CD14-positive monocyte (primary cell): ENCODE data around the gene SYNPO2L. TPM values are rescaled to one million over a fixed set of nuclear protein-coding genes. Genes with fewer than 3 reads are reported as not detected.

Experiments
- DNase-seq, 3 donors: peaks; one replicate each; pipeline ENCODE4 v3.0.0-alpha.2; 2011 to 2022
- H2AFZ ChIP-seq: 2 replicates; pipeline ENCODE4 v1.6.0; 2012; ENCODE audit warnings: mild to moderate bottlenecking, low read depth, low read length, inconsistent platforms; ENCODE audit not compliant: insufficient read depth, poor library complexity, severe bottlenecking
- H3K27ac ChIP-seq, 2 donors: 1 replicate in 1 of 2; 2 replicates in 1 of 2; pipeline ENCODE4 v1.5.1; 2012 to 2013; ENCODE audit warnings: low read length in 2 of 2, control low read depth in 1 of 2, inconsistent platforms in 1 of 2, low read depth in 1 of 2, mild to moderate bottlenecking in 1 of 2
- H3K27me3 ChIP-seq, 2 donors: one replicate each; pipeline versions ENCODE4 v1.6.0 to v1.6.1; 2011 to 2013; ENCODE audit warnings: low read length in 2 of 2; ENCODE audit not compliant: control insufficient read depth in 2 of 2, insufficient read depth in 2 of 2
- H3K36me3 ChIP-seq, 2 donors: replicated peaks in 1 of 2; 1 replicate in 1 of 2; 2 replicates in 1 of 2; pipeline versions ENCODE4 v1.5.1 to v1.6.1; 2012 to 2013; ENCODE audit warnings: low read length in 2 of 2, control low read depth in 1 of 2, inconsistent platforms in 1 of 2, mild to moderate bottlenecking in 1 of 2; ENCODE audit not compliant: insufficient read depth in 2 of 2, control insufficient read depth in 1 of 2
- H3K4me1 ChIP-seq, 2 donors: 1 replicate in 1 of 2; 2 replicates in 1 of 2; pipeline versions ENCODE4 v1.5.1 to v1.6.1; 2012 to 2013; ENCODE audit warnings: low read length in 2 of 2, control low read depth in 1 of 2, inconsistent platforms in 1 of 2, mild to moderate bottlenecking in 1 of 2, moderate library complexity in 1 of 2; ENCODE audit not compliant: insufficient read depth in 2 of 2, control insufficient read depth in 1 of 2
- H3K4me2 ChIP-seq: replicated peaks from 2 replicates; pipeline ENCODE3; 2012; ENCODE audit warnings: low read length, moderate library complexity, mild to moderate bottlenecking; ENCODE audit not compliant: poor library complexity, severe bottlenecking; ENCODE audit errors: extremely low read depth
- H3K4me3 ChIP-seq, 3 experiments: fragments of 200-600 bp in 1 of 3; sonication (generic) in 1 of 3; replicated peaks in 1 of 3; 1 replicate in 2 of 3; 2 replicates in 1 of 3; pipeline ENCODE4 v1.5.1; 2011 to 2013; ENCODE audit warnings: low read length in 3 of 3, mild to moderate bottlenecking in 3 of 3, control low read depth in 2 of 3, low read depth in 2 of 3, inconsistent platforms in 1 of 3, moderate library complexity in 1 of 3
- H3K79me2 ChIP-seq: 2 replicates; pipeline ENCODE4 v1.6.0; 2012; ENCODE audit warnings: mild to moderate bottlenecking, control low read depth, inconsistent platforms, low read length, moderate library complexity; ENCODE audit not compliant: insufficient read depth
- H3K9ac ChIP-seq: 2 replicates; pipeline ENCODE4 v1.6.0; 2017; ENCODE audit warnings: low read length, mild to moderate bottlenecking; ENCODE audit not compliant: insufficient read depth, poor library complexity, severe bottlenecking
- H3K9me3 ChIP-seq, 2 donors: replicated peaks in 1 of 2; 1 replicate in 1 of 2; 2 replicates in 1 of 2; pipeline versions ENCODE4 v1.5.1 to v1.6.1; 2012 to 2013; ENCODE audit warnings: low read length in 2 of 2, control low read depth in 1 of 2; ENCODE audit not compliant: control insufficient read depth in 1 of 2, insufficient read depth in 1 of 2
- H4K20me1 ChIP-seq: 2 replicates; pipeline ENCODE4 v1.6.0; 2012; ENCODE audit warnings: mild to moderate bottlenecking, low read length, control low read depth, moderate library complexity; ENCODE audit not compliant: insufficient read depth
- H3K27ac Mint-ChIP-seq, 7 donors: one replicate each; pipeline ENCODE4 v1.8.0; 2020; ENCODE audit warnings: mild to moderate bottlenecking in 7 of 7, mixed read lengths in 7 of 7, moderate library complexity in 6 of 7, inconsistent platforms in 2 of 7
- H3K27me3 Mint-ChIP-seq, 3 donors: one replicate each; pipeline ENCODE4 v1.8.0; 2021 to 2022; ENCODE audit warnings: low read depth in 3 of 3, mild to moderate bottlenecking in 3 of 3, mixed read lengths in 3 of 3, moderate library complexity in 3 of 3, inconsistent platforms in 1 of 3
- H3K36me3 Mint-ChIP-seq, 2 donors: one replicate each; pipeline ENCODE4 v1.8.0; 2020; ENCODE audit warnings: mixed read lengths in 2 of 2, inconsistent platforms in 1 of 2, mild to moderate bottlenecking in 1 of 2
- H3K4me1 Mint-ChIP-seq: one replicate; pipeline ENCODE4 v1.8.0; 2020; ENCODE audit warnings: mild to moderate bottlenecking, mixed read lengths
- H3K4me3 Mint-ChIP-seq, 2 donors: one replicate each; pipeline ENCODE4 v1.8.0; 2020; ENCODE audit warnings: mild to moderate bottlenecking in 2 of 2, mixed read lengths in 2 of 2, moderate library complexity in 1 of 2
- H3K9me3 Mint-ChIP-seq, 7 donors: one replicate each; pipeline ENCODE4 v1.8.0; 2020 to 2022; ENCODE audit warnings: mixed read lengths in 7 of 7, mild to moderate bottlenecking in 6 of 7, moderate library complexity in 6 of 7, inconsistent platforms in 2 of 7
- WGBS: methylation state at CpG from one replicate; pipeline ENCODE4 v1.1.5; 2013; ENCODE audit warnings: missing lambda C conversion rate; ENCODE audit not compliant: insufficient coverage; 5-methylcytosine and 5-hydroxymethylcytosine counted together
- intact Hi-C, 2 donors: fragments of 100-400 bp; cut with micrococcal nuclease; formaldehyde crosslinking; loops; one replicate each; pipeline versions ENCODE4 v1.15.0 to v1.15.1; 2023
- polyA plus RNA-seq, 3 donors: library from polyadenylated mRNA; depleted of rRNA in 1 of 3; unstranded in 2 of 3; stranded (reverse) in 1 of 3; fragments of 300-500 nt in 2 of 3; fragments of >200 nt in 1 of 3; fragmentation: Illumina TruSeq in 2 of 3; gene quantifications; 1 replicate in 2 of 3; 2 replicates in 1 of 3; pipeline ENCODE4 v1.2.3, GENCODE V29; 2012 to 2021
- TF ChIP-seq, protein P1 (sequence below): fragments of 200-600 bp; IDR thresholded peaks from one replicate; pipeline ENCODE4 v1.8.0; 2022; ENCODE audit warnings: antibody characterized with exemption, mild to moderate bottlenecking

SYNPO2L gene
- polyA plus RNA-seq, 3 donors, result not detected

GRCh38 chr10:73646598-73647041, 9.2 kb downstream of the SYNPO2L start:
- no peaks in the 10 kb centered on the region for H3K9me3 Mint-ChIP-seq
- H3K27ac Mint-ChIP-seq, result peak overlapping the region in 2 of 7 donors; percentile 0 to 31
- no peaks in the 10 kb centered on the region for H3K27me3 ChIP-seq
- H3K9ac ChIP-seq, result no peak overlapping the region
- TF ChIP-seq, protein P1, sequence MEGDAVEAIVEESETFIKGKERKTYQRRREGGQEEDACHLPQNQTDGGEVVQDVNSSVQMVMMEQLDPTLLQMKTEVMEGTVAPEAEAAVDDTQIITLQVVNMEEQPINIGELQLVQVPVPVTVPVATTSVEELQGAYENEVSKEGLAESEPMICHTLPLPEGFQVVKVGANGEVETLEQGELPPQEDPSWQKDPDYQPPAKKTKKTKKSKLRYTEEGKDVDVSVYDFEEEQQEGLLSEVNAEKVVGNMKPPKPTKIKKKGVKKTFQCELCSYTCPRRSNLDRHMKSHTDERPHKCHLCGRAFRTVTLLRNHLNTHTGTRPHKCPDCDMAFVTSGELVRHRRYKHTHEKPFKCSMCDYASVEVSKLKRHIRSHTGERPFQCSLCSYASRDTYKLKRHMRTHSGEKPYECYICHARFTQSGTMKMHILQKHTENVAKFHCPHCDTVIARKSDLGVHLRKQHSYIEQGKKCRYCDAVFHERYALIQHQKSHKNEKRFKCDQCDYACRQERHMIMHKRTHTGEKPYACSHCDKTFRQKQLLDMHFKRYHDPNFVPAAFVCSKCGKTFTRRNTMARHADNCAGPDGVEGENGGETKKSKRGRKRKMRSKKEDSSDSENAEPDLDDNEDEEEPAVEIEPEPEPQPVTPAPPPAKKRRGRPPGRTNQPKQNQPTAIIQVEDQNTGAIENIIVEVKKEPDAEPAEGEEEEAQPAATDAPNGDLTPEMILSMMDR, result no peak
- H3K4me3 ChIP-seq, result no peak overlapping the region
- H3K4me2 ChIP-seq, result no peak overlapping the region
- no peaks in the 10 kb centered on the region for H3K36me3 ChIP-seq
- no peak overlapping the region for H3K4me3 Mint-ChIP-seq
- no peak overlapping the region for H3K27ac ChIP-seq
- 99% methylated on average over 9 of the region's 9 CpGs for WGBS
- H3K79me2 ChIP-seq, result no peaks in the 10 kb centered on the region
- H3K4me1 Mint-ChIP-seq, result peaks cover 62% of the 10 kb centered on the region
- H3K4me1 ChIP-seq, result peaks cover 43 to 50% of the 10 kb centered on the region in 2 donors
- H3K36me3 Mint-ChIP-seq, result no peaks in the 10 kb centered on the region
- peaks cover 0 to 6% (median 5%) of the 10 kb centered on the region in 3 donors for H3K27me3 Mint-ChIP-seq
- peak overlapping the region; percentile 98 for H2AFZ ChIP-seq
- DNase-seq, result no peak
- H4K20me1 ChIP-seq, result no peaks in the 10 kb centered on the region
- no peaks in the 10 kb centered on the region for H3K9me3 ChIP-seq
- intact Hi-C loops, result no loop called here

GRCh38 chr10:73645251-73645650, 10.6 kb downstream of the SYNPO2L start:
- intact Hi-C loops, result loop anchor here (2.0 kb wide), 1 partner anchor 116 kb away; no protein-coding TSS in a partner anchor
- Histone ChIP-seq H3K9me3 (no peaks in the 10 kb centered on the region), H3K9ac (no peak overlapping the region), H3K79me2 (no peaks in the 10 kb centered on the region), H3K4me1 (peaks cover 34 to 40% of the 10 kb centered on the region in 2 donors), H3K4me3 (no peak overlapping the region), H2AFZ (peak overlapping the region; percentile 24), H3K4me2 (no peak overlapping the region), H3K27ac (no peak overlapping the region), H3K27me3 (no peaks in the 10 kb centered on the region), H3K36me3 (no peaks in the 10 kb centered on the region), H4K20me1 (no peaks in the 10 kb centered on the region)
- TF ChIP-seq, protein P1, result no peak
- Mint-ChIP-seq H3K4me1 (peaks cover 53% of the 10 kb centered on the region), H3K36me3 (no peaks in the 10 kb centered on the region), H3K9me3 (no peaks in the 10 kb centered on the region), H3K27me3 (peaks cover 1 to 6% (median 5%) of the 10 kb centered on the region in 3 donors), H3K27ac (peak overlapping the region in 5 of 7 donors; percentile 16 to 76 (median 44)), H3K4me3 (peak overlapping the region in 1 of 2 donors; percentile 0)
- DNase-seq, result peak; percentile 38 to 76 (median 38)
- 19% methylated on average over 2 of the region's 3 CpGs for WGBS
